CD4-positive, CD25-positive, alpha-beta regulatory T cell (primary cell): ENCODE measurements around the gene TTC9B. TPM values are rescaled to one million over a fixed set of nuclear protein-coding genes. Genes with fewer than 3 reads are reported as not detected.

Experiments used
- ATAC-seq, 2 donors: fragments of 150-1000 bp; cut with Tn5 transposase; one replicate each; pipeline ENCODE4 v1.10.0; 2021; ENCODE audit warnings: low read depth in 2 of 2, moderate number of reproducible peaks in 2 of 2, moderate library complexity in 1 of 2
- DNase-seq, 3 donors: peaks; one replicate each; pipeline versions ENCODE4 v3.0.0 to v3.0.0-alpha.2; 2012 to 2022; ENCODE audit warnings: mixed read lengths in 1 of 3
- H3K27ac ChIP-seq: one replicate; pipeline ENCODE4 v1.7.0; 2013; ENCODE audit warnings: mild to moderate bottlenecking, low read length; ENCODE audit not compliant: insufficient read depth, poor library complexity, severe bottlenecking
- H3K27me3 ChIP-seq: one replicate; pipeline ENCODE4 v1.7.0; 2013; ENCODE audit warnings: low read length; ENCODE audit not compliant: control insufficient read depth, insufficient read depth
- H3K36me3 ChIP-seq: one replicate; pipeline ENCODE4 v1.7.0; 2013; ENCODE audit warnings: mild to moderate bottlenecking, low read length, moderate library complexity; ENCODE audit not compliant: control insufficient read depth, insufficient read depth
- H3K4me1 ChIP-seq: 2 replicates; pipeline ENCODE4 v1.7.0; 2013; ENCODE audit warnings: mild to moderate bottlenecking, low read length; ENCODE audit not compliant: insufficient read depth, control insufficient read depth, poor library complexity, severe bottlenecking
- H3K4me3 ChIP-seq: one replicate; pipeline ENCODE4 v1.7.0; 2013; ENCODE audit warnings: low read depth, mild to moderate bottlenecking, low read length, moderate library complexity
- H3K9me3 ChIP-seq, 2 experiments: 1 replicate in 1 of 2; 2 replicates in 1 of 2; pipeline ENCODE4 v1.7.0; 2013; ENCODE audit warnings: low read length in 2 of 2, mild to moderate bottlenecking in 1 of 2, moderate library complexity in 1 of 2; ENCODE audit not compliant: control insufficient read depth in 2 of 2
- H3K27ac Mint-ChIP-seq, 3 donors: one replicate each; pipeline ENCODE4 v1.8.0; 2020 to 2022; ENCODE audit warnings: mild to moderate bottlenecking in 3 of 3, mixed read lengths in 3 of 3, moderate library complexity in 2 of 3
- H3K27me3 Mint-ChIP-seq: one replicate; pipeline ENCODE4 v1.8.0; 2022; ENCODE audit warnings: mild to moderate bottlenecking, mixed read lengths
- H3K36me3 Mint-ChIP-seq: one replicate; pipeline ENCODE4 v1.8.0; 2020; ENCODE audit warnings: mixed read lengths
- H3K4me1 Mint-ChIP-seq, 4 donors: one replicate each; pipeline ENCODE4 v1.8.0; 2020 to 2022; ENCODE audit warnings: mixed read lengths in 4 of 4, mild to moderate bottlenecking in 1 of 4
- H3K4me3 Mint-ChIP-seq, 4 donors: one replicate each; pipeline ENCODE4 v1.8.0; 2020 to 2022; ENCODE audit warnings: mild to moderate bottlenecking in 4 of 4, mixed read lengths in 4 of 4, moderate library complexity in 3 of 4
- H3K9me3 Mint-ChIP-seq, 7 donors: one replicate each; pipeline ENCODE4 v1.8.0; 2020 to 2022; ENCODE audit warnings: mixed read lengths in 7 of 7, mild to moderate bottlenecking in 3 of 7, moderate library complexity in 2 of 7
- polyA plus RNA-seq, 4 donors: library from polyadenylated mRNA; unstranded; fragments of 300-500 nt; fragmentation: Illumina TruSeq; gene quantifications; one replicate each; pipeline ENCODE4 v1.2.3, GENCODE V29; 2021
- total RNA-seq: library from RNA; stranded (reverse); gene quantifications from one replicate; pipeline ENCODE4 v1.2.3, GENCODE V29; 2022

TTC9B gene
- total and polyA plus RNA-seq, 5 donors from 2014 or later = not detected

- no peak for ATAC-seq
- Mint-ChIP-seq H3K4me3 (no peak overlapping the region), H3K36me3 (peaks cover 39% of the 10 kb centered on the region), H3K4me1 (peaks cover 0 to 23% (median 18%) of the 10 kb centered on the region in 4 donors), H3K27me3 (no peaks in the 10 kb centered on the region), H3K27ac (no peak overlapping the region), H3K9me3 (no peaks in the 10 kb centered on the region)
- Histone ChIP-seq H3K27ac (no peak overlapping the region), H3K9me3 (no peaks in the 10 kb centered on the region), H3K4me1 (no peaks in the 10 kb centered on the region), H3K27me3 (no peaks in the 10 kb centered on the region), H3K36me3 (peaks cover 54% of the 10 kb centered on the region), H3K4me3 (no peak overlapping the region)
- DNase-seq = no peak
These were observed 35.5 kb upstream of the TTC9B start for GRCh38 chr19:40253611-40254092.

GRCh38 chr19:40252395-40252794, 34.2 kb upstream of the TTC9B start:
- DNase-seq = no peak
- H3K4me3 Mint-ChIP-seq = no peak overlapping the region
- no peaks in the 10 kb centered on the region for H3K9me3 Mint-ChIP-seq
- Histone ChIP-seq H3K36me3 (peaks cover 52% of the 10 kb centered on the region), H3K27ac (no peak overlapping the region), H3K9me3 (no peaks in the 10 kb centered on the region), H3K27me3 (no peaks in the 10 kb centered on the region), H3K4me1 (no peaks in the 10 kb centered on the region), H3K4me3 (no peak overlapping the region)
- H3K4me1 Mint-ChIP-seq = peaks cover 0 to 30% (median 14%) of the 10 kb centered on the region in 4 donors
- no peak for ATAC-seq
- no peaks in the 10 kb centered on the region for H3K27me3 Mint-ChIP-seq
- peaks cover 43% of the 10 kb centered on the region for H3K36me3 Mint-ChIP-seq
- H3K27ac Mint-ChIP-seq = peak overlapping the region in 1 of 3 donors; percentile 42

GRCh38 chr19:40251991-40252390, 33.8 kb upstream of the TTC9B start:
- Histone ChIP-seq H3K4me3 (no peak overlapping the region), H3K4me1 (no peaks in the 10 kb centered on the region), H3K36me3 (peaks cover 52% of the 10 kb centered on the region), H3K27ac (no peak overlapping the region), H3K27me3 (no peaks in the 10 kb centered on the region), H3K9me3 (no peaks in the 10 kb centered on the region)
- Mint-ChIP-seq H3K27ac (peak overlapping the region in 1 of 3 donors; percentile 14), H3K4me3 (no peak overlapping the region), H3K36me3 (peaks cover 43% of the 10 kb centered on the region), H3K27me3 (no peaks in the 10 kb centered on the region), H3K4me1 (peaks cover 0 to 30% (median 14%) of the 10 kb centered on the region in 4 donors), H3K9me3 (no peaks in the 10 kb centered on the region)
- no peak for DNase-seq
- ATAC-seq = no peak

- peaks cover 48% of the 10 kb centered on the region for H3K36me3 ChIP-seq
- ATAC-seq (no peak), DNase-seq (no peak)
- Mint-ChIP-seq H3K36me3 (peaks cover 43% of the 10 kb centered on the region), H3K9me3 (no peaks in the 10 kb centered on the region), H3K4me1 (peaks cover 3 to 33% (median 15%) of the 10 kb centered on the region in 4 donors), H3K27ac (no peak overlapping the region), H3K27me3 (no peaks in the 10 kb centered on the region), H3K4me3 (no peak overlapping the region)
- H3K9me3 ChIP-seq = no peaks in the 10 kb centered on the region
- H3K4me1 ChIP-seq = no peaks in the 10 kb centered on the region
- no peaks in the 10 kb centered on the region for H3K27me3 ChIP-seq
- no peak overlapping the region for H3K4me3 ChIP-seq
- H3K27ac ChIP-seq = no peak overlapping the region
These were observed 33.1 kb upstream of the TTC9B start for GRCh38 chr19:40251244-40251643.

GRCh38 chr19:40249781-40250180, 31.6 kb upstream of the TTC9B start:
- ATAC-seq = no peak
- Mint-ChIP-seq H3K4me3 (no peak overlapping the region), H3K9me3 (no peaks in the 10 kb centered on the region), H3K27ac (peak overlapping the region in 2 of 3 donors; percentile 25 to 64), H3K36me3 (peaks cover 31% of the 10 kb centered on the region), H3K4me1 (peaks cover 4 to 35% (median 21%) of the 10 kb centered on the region in 4 donors), H3K27me3 (no peaks in the 10 kb centered on the region)
- H3K4me3 ChIP-seq = no peak overlapping the region
- H3K9me3 ChIP-seq = no peaks in the 10 kb centered on the region
- H3K4me1 ChIP-seq = no peaks in the 10 kb centered on the region
- no peak for DNase-seq
- peaks cover 34% of the 10 kb centered on the region for H3K36me3 ChIP-seq
- H3K27me3 ChIP-seq = no peaks in the 10 kb centered on the region
- H3K27ac ChIP-seq = no peak overlapping the region

GRCh38 chr19:40249201-40249600, 31.0 kb upstream of the TTC9B start:
- DNase-seq = no peak
- Histone ChIP-seq H3K27me3 (no peaks in the 10 kb centered on the region), H3K27ac (no peak overlapping the region), H3K4me3 (no peak overlapping the region), H3K9me3 (no peaks in the 10 kb centered on the region), H3K4me1 (no peaks in the 10 kb centered on the region), H3K36me3 (peaks cover 32% of the 10 kb centered on the region)
- H3K9me3 Mint-ChIP-seq = no peaks in the 10 kb centered on the region
- no peaks in the 10 kb centered on the region for H3K27me3 Mint-ChIP-seq
- no peak overlapping the region for H3K27ac Mint-ChIP-seq
- H3K4me1 Mint-ChIP-seq = peaks cover 4 to 36% (median 22%) of the 10 kb centered on the region in 4 donors
- H3K4me3 Mint-ChIP-seq = no peak overlapping the region
- no peak for ATAC-seq
- H3K36me3 Mint-ChIP-seq = peaks cover 30% of the 10 kb centered on the region

GRCh38 chr19:40247735-40248262, 29.6 kb upstream of the TTC9B start:
- Mint-ChIP-seq H3K4me3 (no peak overlapping the region), H3K4me1 (peaks cover 4 to 35% (median 19%) of the 10 kb centered on the region in 4 donors), H3K36me3 (peaks cover 24% of the 10 kb centered on the region), H3K27me3 (no peaks in the 10 kb centered on the region), H3K9me3 (no peaks in the 10 kb centered on the region), H3K27ac (peak overlapping the region in 1 of 3 donors; percentile 55)
- Histone ChIP-seq H3K9me3 (no peaks in the 10 kb centered on the region), H3K4me1 (no peaks in the 10 kb centered on the region), H3K27ac (no peak overlapping the region), H3K27me3 (no peaks in the 10 kb centered on the region), H3K4me3 (no peak overlapping the region), H3K36me3 (peaks cover 19% of the 10 kb centered on the region)
- DNase-seq (no peak), ATAC-seq (no peak)

- Mint-ChIP-seq H3K27ac (peak overlapping the region in 1 of 3 donors; percentile 55), H3K4me1 (peaks cover 4 to 31% (median 13%) of the 10 kb centered on the region in 4 donors), H3K9me3 (no peaks in the 10 kb centered on the region), H3K27me3 (no peaks in the 10 kb centered on the region), H3K36me3 (peaks cover 18% of the 10 kb centered on the region), H3K4me3 (no peak overlapping the region)
- no peak overlapping the region for H3K27ac ChIP-seq
- H3K9me3 ChIP-seq = no peaks in the 10 kb centered on the region
- no peaks in the 10 kb centered on the region for H3K27me3 ChIP-seq
- H3K4me3 ChIP-seq = no peak overlapping the region
- H3K4me1 ChIP-seq = no peaks in the 10 kb centered on the region
- DNase-seq = no peak
- no peak for ATAC-seq
- peaks cover 18% of the 10 kb centered on the region for H3K36me3 ChIP-seq
These were observed 29.0 kb upstream of the TTC9B start for GRCh38 chr19:40247178-40247577.
